ENCODE measurements around the gene TRMT1. TPM values are rescaled to one million over a fixed set of nuclear protein-coding genes. Genes with fewer than 3 reads are reported as not detected.

Gene TRMT1
- total and polyA plus RNA-seq, 4 donors: 14.4 to 48.2 (median 43.8) TPM

GRCh38 chr19:13122275-13122878 lies 5.8 kb upstream of the TRMT1 start:
- no peak overlapping the region for H3K4me3 ChIP-seq
- ATAC-seq (ENCODE audit: insufficient read depth, low FRiP score) (no peak), DNase-seq (no peak)
- H3K9ac ChIP-seq (ENCODE audit: insufficient read depth in 1 of 2, low read length in 2 of 2): no peak overlapping the region
- WGBS, 2 donors: 72 to 91% methylated on average over 13 of the region's 13 CpGs
- H3K36me3 ChIP-seq (ENCODE audit: control insufficient read depth in 4 of 4, insufficient read depth in 4 of 4, low read length in 4 of 4): peaks cover 0 to 9% (median 0%) of the 10 kb centered on the region in 4 donors
- H3K4me1 ChIP-seq (ENCODE audit: control insufficient read depth in 5 of 5, insufficient read depth in 5 of 5, low read length in 5 of 5): peaks cover 0 to 14% (median 5%) of the 10 kb centered on the region in 5 donors
- no peaks in the 10 kb centered on the region for H3K9me3 ChIP-seq (ENCODE audit: control insufficient read depth in 4 of 4, insufficient read depth in 3 of 4, low read length in 3 of 4)
- H3K27ac ChIP-seq (ENCODE audit: low read depth in 1 of 2, low read length in 1 of 2): no peak overlapping the region
- TF ChIP-seq CTCF (IDR thresholded peaks at IDR 0.05; ENCODE audit: control extremely low read depth, extremely low read depth): no peak
- H3K27me3 ChIP-seq (ENCODE audit: control insufficient read depth in 3 of 3, insufficient read depth in 3 of 3, low read length in 2 of 3): no peaks in the 10 kb centered on the region

DNA sequence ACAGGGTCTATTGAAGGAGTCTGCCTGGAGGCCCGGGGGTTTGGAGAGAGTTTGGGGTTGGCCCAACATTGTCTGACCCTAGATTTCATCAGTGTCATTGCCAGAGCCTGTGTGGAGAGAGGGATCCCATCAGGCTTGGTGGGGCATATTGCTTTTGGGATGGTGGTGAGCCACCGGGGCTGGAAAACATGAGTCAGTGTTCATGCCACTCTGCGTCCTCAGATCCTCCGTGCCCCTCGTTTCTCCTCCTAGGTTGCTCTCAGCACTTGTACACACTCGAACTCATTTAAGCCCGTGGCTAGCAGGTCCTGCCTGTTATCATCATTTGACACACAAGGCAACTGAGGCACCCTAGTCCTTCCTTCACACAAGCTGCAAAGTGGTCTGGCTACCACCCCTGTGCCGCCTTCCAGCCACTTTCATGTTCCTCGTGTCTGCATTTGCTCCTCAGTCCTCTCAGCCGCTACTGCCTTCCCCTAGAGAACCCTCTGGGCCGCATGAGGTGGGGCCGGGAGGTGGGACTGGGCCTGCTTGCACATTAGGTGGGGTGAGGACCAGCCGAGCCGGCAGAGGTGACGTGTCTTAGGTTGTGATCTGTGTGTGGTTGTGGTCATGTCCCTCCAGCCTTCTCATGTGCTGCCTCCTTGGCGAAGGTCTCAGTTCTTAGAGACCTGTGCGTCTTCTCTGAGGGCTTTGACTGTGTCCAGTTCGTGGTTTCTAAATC lies 5.2 kb upstream of the TRMT1 start:
- H3K4me3 ChIP-seq: no peak overlapping the region
- ATAC-seq (ENCODE audit: insufficient read depth, low FRiP score) (no peak), DNase-seq (no peak)
- no peaks in the 10 kb centered on the region for H3K9me3 ChIP-seq (ENCODE audit: control insufficient read depth in 4 of 4, insufficient read depth in 3 of 4, low read length in 3 of 4)
- H3K4me1 ChIP-seq (ENCODE audit: control insufficient read depth in 5 of 5, insufficient read depth in 5 of 5, low read length in 5 of 5): peaks cover 0 to 20% (median 5%) of the 10 kb centered on the region in 5 donors
- no peak overlapping the region for H3K27ac ChIP-seq (ENCODE audit: low read depth in 1 of 2, low read length in 1 of 2)
- WGBS, 2 donors: 76 to 89% methylated on average over 18 of the region's 18 CpGs
- peaks cover 0 to 9% (median 0%) of the 10 kb centered on the region in 4 donors for H3K36me3 ChIP-seq (ENCODE audit: control insufficient read depth in 4 of 4, insufficient read depth in 4 of 4, low read length in 4 of 4)
- no peak overlapping the region for H3K9ac ChIP-seq (ENCODE audit: insufficient read depth in 1 of 2, low read length in 2 of 2)
- no peaks in the 10 kb centered on the region for H3K27me3 ChIP-seq (ENCODE audit: control insufficient read depth in 3 of 3, insufficient read depth in 3 of 3, low read length in 2 of 3)
- no peak for TF ChIP-seq CTCF (IDR thresholded peaks at IDR 0.05; ENCODE audit: control extremely low read depth, extremely low read depth)

GRCh38 chr19:13120817-13121216 lies 4.3 kb upstream of the TRMT1 start:
- Histone ChIP-seq H3K36me3 (ENCODE audit: control insufficient read depth in 4 of 4, insufficient read depth in 4 of 4, low read length in 4 of 4) (peaks cover 0 to 6% (median 0%) of the 10 kb centered on the region in 4 donors), H3K27ac (ENCODE audit: low read depth in 1 of 2, low read length in 1 of 2) (no peak overlapping the region), H3K9ac (ENCODE audit: insufficient read depth in 1 of 2, low read length in 2 of 2) (no peak overlapping the region), H3K27me3 (ENCODE audit: control insufficient read depth in 3 of 3, insufficient read depth in 3 of 3, low read length in 2 of 3) (no peaks in the 10 kb centered on the region), H3K9me3 (ENCODE audit: control insufficient read depth in 4 of 4, insufficient read depth in 3 of 4, low read length in 3 of 4) (no peaks in the 10 kb centered on the region), H3K4me3 (no peak overlapping the region), H3K4me1 (ENCODE audit: control insufficient read depth in 5 of 5, insufficient read depth in 5 of 5, low read length in 5 of 5) (peaks cover 0 to 24% (median 7%) of the 10 kb centered on the region in 5 donors)
- ATAC-seq (ENCODE audit: insufficient read depth, low FRiP score) (no peak), DNase-seq (no peak)
- WGBS, 2 donors: 78 to 82% methylated on average over 10 of the region's 10 CpGs
- TF ChIP-seq CTCF (IDR thresholded peaks at IDR 0.05; ENCODE audit: control extremely low read depth, extremely low read depth): no peak
